AG04449 (cell line): Measurements from ENCODE around the gene ZFP36.

Experiments used
- CTCF ChIA-PET: fragments of 350-600 bp; formaldehyde crosslinking; extraction: SDS; loops from one replicate; lab custom pipeline; 2021; ENCODE audit warnings: antibody characterized with exemption; lab: Yijun Ruan, JAX
- POLR2A ChIA-PET: fragments of 400-600, 350-600 bp; formaldehyde crosslinking; extraction: SDS; loops from one replicate; lab custom pipeline; 2020; ENCODE audit warnings: antibody characterized with exemption, inconsistent platforms; lab: Yijun Ruan, JAX
- DNase-seq: peaks from one replicate; pipeline ENCODE4 v3.0.0-alpha.2; 2010; ENCODE audit warnings: low read depth, low spot score
- H3K4me3 ChIP-seq: 2 replicates; pipeline ENCODE4 v1.5.1; 2011; ENCODE audit warnings: low read depth, mild to moderate bottlenecking, control low read depth, low read length
- TF ChIP-seq, protein P1 (sequence below): IDR thresholded peaks from one replicate; pipeline ENCODE4 v1.5.1; 2011; ENCODE audit warnings: mild to moderate bottlenecking, moderate library complexity, low read length, control low read depth, inconsistent platforms; ENCODE audit not compliant: insufficient read depth; ENCODE audit errors: missing control alignments

Gene ZFP36

DNA sequence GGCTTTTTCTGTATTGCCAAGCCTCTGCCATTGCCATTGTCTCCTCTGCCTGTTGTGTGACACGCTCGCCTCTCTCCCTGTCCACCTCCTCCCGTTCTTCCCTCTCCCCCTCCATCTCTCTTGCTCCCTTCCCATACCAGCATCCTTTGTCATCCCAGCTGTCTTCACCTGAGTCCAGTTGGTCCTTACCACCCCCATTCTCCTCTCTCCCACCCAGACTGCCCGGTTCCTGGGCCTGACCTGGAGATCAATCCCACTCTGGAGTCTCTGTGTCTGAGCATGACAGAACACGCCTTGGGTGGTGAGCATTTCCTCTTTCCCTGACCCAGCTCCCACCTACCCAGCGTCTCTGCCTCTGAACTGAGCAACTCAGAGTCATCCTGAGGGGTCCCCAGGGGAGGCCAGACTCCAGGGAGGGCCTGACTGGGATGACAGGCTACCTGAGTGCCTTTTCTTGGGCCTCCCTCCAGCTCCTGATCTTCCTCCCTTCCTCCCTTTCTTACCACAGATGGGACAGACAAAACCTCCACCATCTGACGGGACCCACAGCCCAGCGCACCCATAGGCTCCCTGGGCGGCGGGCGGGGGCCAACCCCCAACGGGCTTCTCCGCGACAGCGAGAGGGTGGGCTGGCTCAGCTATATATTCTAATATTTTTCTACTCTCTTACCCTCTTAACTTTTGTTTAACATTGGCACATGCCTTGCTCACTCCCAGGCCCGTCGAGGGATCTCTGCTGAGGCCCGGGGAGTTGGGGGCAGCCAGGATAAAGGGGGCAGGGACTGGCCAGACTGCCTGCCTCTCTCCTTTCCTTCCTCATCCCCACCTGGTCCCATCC is 23.4 kb upstream of the ZFP36 start:
- CTCF ChIA-PET: interaction anchor here (0.7 to 2.1 kb wide), 3 partner anchors 8 to 120 kb away, joined by 3 to 5 read pairs (median 3); partner anchors contain the start of genes MED29 and PAF1
- POLR2A ChIA-PET: interaction anchor here (1.0 to 1.2 kb wide), 2 partner anchors 8 to 25 kb away, joined by 3 read pairs; partner anchors contain the start of genes MED29 and PAF1

DNA sequence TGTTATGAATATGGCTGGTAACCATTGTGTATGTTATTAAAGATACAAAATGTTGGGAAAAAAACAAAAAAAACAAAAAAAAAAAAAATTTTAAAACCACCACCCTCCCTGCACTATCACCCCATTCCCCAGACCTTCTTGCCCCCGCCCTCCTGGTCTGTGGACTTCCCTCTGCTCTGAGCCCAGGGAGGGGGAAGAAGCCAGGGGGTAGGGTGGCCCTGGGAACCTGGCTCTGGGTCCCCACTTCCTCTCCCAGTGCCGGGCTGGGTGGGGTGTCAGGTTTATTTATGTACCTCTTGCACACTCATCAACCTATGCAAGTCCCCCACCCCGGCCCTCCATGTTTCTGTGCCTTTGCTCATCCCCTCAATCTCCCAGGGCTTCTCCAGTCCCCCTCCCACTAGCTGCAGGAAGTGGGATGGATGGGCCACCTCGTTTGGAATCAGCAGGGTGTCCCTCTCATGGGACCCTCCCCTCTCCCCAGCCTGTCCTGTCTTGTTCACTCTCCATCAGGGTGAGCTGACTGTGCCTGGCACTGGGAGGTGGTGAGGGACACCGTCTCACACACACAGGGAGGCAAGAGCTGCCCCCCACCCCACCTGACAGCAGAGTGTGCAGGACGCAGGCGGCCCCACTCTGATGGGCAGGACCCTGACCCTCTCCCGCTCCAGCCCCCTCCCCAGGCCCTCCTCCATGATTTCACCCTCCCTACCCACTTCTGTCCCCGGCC is 21.6 kb upstream of the ZFP36 start:
- ChIA-PET CTCF (interaction anchor here (1.1 to 1.2 kb wide), 2 partner anchors 11 to 13 kb away, joined by 4 to 6 read pairs; no protein-coding TSS in a partner anchor), POLR2A (no interaction called here)
- H3K4me3 ChIP-seq: no peak overlapping the region
- no peak for DNase-seq
- TF ChIP-seq, protein P1, sequence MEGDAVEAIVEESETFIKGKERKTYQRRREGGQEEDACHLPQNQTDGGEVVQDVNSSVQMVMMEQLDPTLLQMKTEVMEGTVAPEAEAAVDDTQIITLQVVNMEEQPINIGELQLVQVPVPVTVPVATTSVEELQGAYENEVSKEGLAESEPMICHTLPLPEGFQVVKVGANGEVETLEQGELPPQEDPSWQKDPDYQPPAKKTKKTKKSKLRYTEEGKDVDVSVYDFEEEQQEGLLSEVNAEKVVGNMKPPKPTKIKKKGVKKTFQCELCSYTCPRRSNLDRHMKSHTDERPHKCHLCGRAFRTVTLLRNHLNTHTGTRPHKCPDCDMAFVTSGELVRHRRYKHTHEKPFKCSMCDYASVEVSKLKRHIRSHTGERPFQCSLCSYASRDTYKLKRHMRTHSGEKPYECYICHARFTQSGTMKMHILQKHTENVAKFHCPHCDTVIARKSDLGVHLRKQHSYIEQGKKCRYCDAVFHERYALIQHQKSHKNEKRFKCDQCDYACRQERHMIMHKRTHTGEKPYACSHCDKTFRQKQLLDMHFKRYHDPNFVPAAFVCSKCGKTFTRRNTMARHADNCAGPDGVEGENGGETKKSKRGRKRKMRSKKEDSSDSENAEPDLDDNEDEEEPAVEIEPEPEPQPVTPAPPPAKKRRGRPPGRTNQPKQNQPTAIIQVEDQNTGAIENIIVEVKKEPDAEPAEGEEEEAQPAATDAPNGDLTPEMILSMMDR: no peak

More for the DNA sequence above, 23.4 kb upstream of the ZFP36 start:
- TF ChIP-seq, protein P1: no peak
- H3K4me3 ChIP-seq: no peak overlapping the region
- no peak for DNase-seq

DNA sequence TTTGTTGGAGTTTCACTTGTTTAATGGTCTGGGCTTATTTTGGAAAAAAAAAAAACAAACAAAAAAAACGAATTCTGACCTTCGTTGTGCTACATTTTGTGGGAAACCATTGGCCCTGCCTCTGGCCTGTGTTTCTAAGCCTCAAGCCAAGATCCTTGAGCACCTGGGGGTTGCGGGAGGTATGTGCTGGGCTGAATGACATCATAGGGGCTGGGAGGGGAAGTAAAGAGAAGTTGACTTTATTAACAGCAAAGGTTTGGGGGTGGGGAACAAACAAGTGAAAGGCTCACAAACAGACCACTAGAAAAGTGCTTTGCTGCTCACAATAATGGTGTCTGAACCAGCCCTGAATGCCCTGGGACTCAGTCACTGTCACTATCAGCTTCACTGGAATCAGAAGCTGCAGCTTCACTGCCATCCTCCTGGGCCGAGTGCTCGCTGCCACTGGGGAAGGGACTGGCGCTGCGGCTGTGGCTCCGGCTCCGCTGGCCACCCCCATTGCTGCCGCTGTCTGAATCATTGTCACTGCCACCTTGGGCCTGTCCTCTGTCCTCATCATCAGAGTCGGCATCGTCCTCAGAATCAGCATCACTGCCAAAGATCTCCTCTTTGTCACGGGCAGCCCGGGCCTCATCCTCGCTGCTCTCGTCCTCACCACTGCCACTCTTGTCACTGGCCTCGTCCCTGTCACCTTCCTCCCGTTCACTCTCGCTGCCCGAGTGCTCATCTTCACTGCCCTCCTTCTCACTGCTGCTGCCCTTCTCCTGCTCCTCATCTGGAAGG is 20.8 kb upstream of the ZFP36 start:
- H3K4me3 ChIP-seq: no peak overlapping the region
- ChIA-PET POLR2A (no interaction called here), CTCF (interaction anchor here (1.2 to 1.5 kb wide), 2 partner anchors 12 kb away, joined by 6 read pairs; no protein-coding TSS in a partner anchor)
- TF ChIP-seq, protein P1: no peak
- no peak for DNase-seq

DNA sequence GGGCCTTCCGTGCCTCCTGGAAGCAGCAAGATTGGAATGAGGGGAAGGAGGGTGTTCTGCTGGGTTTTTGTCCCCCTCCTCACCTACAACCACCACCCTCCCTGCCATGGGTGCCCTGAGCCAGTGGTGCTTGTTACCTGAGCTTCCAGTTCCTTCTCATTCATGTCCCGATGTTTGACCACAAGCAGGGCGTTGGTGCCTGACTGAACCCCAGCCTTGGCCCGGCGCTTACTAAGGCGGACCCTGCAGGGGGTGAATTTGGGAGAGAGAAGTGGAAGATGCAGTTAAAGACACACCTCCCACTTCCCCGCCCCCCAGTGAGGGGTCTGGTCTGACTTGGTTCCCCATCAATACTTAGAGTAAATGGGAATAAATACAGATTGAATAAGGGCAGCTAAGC is 20.1 kb upstream of the ZFP36 start:
- ChIA-PET CTCF (interaction anchor here (0.9 to 1.5 kb wide), 2 partner anchors 12 to 25 kb away, joined by 3 to 6 read pairs; partner anchors contain the start of gene PLEKHG2), POLR2A (no interaction called here)
- no peak overlapping the region for H3K4me3 ChIP-seq
- DNase-seq: no peak
- TF ChIP-seq, protein P1: no peak

DNA sequence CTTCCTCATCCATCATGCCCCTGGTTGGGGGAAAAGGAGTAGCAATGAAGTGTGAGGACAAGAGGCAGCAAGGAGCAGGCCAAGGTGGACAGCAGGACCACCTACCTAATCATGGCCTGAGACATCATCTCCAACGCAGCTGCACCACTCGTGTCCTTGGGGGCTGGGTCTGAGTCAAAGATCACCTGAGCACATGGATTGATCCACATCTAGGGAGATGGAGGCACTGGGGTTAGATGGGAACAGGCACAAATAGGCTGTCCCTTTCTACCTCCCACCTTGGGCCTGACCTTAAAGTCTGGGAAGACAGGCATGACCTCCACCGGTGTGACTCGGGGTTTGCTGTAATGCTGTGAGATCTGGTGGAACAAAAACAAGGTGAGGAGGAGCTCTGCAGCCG is 18.0 kb upstream of the ZFP36 start:
- POLR2A ChIA-PET: interaction anchor here (0.7 kb wide), 1 partner anchor 18 kb away, joined by 4 read pairs; the partner anchor contains the start of gene ZFP36
- CTCF ChIA-PET: interaction anchor here (1.4 to 2.6 kb wide), 3 partner anchors 9 to 46 kb away, joined by 3 to 15 read pairs (median 7); partner anchors contain the start of gene SAMD4B
- H3K4me3 ChIP-seq: no peak overlapping the region
- DNase-seq: no peak
- TF ChIP-seq, protein P1: no peak
